ENCODE data around the gene CIART.

Gene CIART

DNA sequence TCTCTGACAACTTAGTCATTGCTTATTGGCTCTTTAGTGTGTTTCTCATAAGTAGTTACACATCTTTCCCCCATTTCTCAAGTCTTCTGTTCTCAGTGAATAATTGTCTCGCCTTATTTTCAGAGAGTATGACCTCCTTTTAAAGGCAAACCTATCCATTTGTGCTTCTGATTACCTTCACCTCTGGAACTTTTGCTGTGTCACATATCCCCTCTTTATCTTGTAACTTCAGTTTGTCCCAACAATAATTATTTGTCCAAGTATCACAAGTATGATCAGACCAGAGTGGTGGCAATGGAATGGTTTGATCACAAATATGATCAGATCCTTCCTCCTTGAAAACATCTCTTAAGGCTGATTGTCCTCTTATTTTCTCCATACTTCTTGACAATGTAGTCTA is 6.0 kb downstream of the CIART start:
- in situ Hi-C loops (cut with HindIII; ENCODE audit: low sequenced_read_pairs): no loop called here
- TF ChIP-seq, protein P1, sequence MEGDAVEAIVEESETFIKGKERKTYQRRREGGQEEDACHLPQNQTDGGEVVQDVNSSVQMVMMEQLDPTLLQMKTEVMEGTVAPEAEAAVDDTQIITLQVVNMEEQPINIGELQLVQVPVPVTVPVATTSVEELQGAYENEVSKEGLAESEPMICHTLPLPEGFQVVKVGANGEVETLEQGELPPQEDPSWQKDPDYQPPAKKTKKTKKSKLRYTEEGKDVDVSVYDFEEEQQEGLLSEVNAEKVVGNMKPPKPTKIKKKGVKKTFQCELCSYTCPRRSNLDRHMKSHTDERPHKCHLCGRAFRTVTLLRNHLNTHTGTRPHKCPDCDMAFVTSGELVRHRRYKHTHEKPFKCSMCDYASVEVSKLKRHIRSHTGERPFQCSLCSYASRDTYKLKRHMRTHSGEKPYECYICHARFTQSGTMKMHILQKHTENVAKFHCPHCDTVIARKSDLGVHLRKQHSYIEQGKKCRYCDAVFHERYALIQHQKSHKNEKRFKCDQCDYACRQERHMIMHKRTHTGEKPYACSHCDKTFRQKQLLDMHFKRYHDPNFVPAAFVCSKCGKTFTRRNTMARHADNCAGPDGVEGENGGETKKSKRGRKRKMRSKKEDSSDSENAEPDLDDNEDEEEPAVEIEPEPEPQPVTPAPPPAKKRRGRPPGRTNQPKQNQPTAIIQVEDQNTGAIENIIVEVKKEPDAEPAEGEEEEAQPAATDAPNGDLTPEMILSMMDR (IDR thresholded peaks at IDR 0.05; ENCODE audit: low read depth, low read length): no peak
- H3K4me3 ChIP-seq (ENCODE audit: low read depth, low read length): no peak overlapping the region
- no peak for DNase-seq (ENCODE audit: low read depth, low spot score)

DNA sequence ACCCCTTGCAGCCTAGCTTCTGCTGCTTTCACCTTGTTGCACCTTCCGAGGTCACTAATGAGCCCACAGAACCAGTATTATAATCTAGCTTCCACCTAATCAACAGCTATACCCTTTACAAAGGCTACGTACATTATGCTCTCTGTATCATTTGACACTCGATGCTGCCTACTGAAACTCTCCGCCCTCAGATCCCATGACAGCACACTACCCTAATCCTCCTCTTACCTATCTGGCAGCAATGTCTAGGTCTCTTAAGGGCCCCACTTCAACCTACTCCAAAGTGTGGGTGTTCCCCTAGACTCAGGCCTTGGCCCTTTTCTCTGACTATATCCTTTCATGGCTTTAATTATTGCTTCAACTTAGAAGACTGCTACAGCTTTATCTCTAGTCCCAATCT is 6.5 kb downstream of the CIART start:
- TF ChIP-seq, protein P1 (IDR thresholded peaks at IDR 0.05; ENCODE audit: low read depth, low read length): no peak
- H3K4me3 ChIP-seq (ENCODE audit: low read depth, low read length): no peak overlapping the region
- in situ Hi-C loops (cut with HindIII; ENCODE audit: low sequenced_read_pairs): no loop called here
- DNase-seq (ENCODE audit: low read depth, low spot score): no peak

DNA sequence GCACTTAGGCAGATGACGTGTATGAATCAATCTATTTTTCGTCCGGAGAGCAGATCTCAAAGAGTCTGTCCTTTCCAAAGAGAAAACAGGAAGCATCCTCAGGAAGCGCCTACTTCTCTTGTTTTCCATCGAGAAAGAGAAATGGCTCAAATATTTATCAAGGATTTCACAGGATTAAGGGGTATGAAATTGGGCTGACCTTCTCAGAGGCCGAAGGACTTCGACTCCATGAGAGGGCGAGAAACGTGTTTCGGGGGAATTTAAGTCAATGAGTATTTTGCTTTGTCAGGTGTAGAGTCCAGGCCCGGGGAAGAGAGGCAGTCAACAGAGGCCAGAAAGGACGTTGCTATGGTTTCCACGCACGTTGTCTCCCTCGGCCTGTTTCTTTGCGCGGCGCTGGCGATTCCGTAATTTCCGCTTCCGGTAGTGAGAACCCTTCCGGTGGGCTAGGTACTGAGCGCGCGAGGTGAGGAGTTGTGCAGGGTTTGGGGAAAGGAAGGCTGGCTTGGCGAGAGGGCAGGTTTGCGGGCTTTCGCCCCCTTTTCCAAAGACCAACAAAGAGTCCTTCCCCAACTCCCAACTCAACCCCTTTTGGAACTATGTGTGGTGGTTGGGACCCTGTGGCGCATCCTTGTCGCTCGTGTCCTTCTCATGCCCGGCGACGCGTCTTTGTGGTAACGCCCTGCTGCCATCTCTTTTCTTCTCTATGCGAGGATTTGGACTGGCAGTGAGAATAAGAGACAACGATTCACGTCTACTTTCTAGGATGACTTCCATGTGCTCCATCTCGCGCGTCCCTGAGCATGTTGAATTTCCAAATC is 11.3 kb downstream of the CIART start, which contains the start of gene MRPS21:
TSS of gene MRPS21 (plus strand) at position 429 of the 821 bp plus-strand sequence. CDS start 506 bp downstream, outside the sequence.
- DNase-seq (ENCODE audit: low read depth, low spot score): peak; percentile 89
- TF ChIP-seq, protein P1 (IDR thresholded peaks at IDR 0.05; ENCODE audit: low read depth, low read length): no peak
- in situ Hi-C loops (cut with HindIII; ENCODE audit: low sequenced_read_pairs): no loop called here
- peak within 1 kb of the TSS; percentile 97 for H3K4me3 ChIP-seq (ENCODE audit: low read depth, low read length)

DNA sequence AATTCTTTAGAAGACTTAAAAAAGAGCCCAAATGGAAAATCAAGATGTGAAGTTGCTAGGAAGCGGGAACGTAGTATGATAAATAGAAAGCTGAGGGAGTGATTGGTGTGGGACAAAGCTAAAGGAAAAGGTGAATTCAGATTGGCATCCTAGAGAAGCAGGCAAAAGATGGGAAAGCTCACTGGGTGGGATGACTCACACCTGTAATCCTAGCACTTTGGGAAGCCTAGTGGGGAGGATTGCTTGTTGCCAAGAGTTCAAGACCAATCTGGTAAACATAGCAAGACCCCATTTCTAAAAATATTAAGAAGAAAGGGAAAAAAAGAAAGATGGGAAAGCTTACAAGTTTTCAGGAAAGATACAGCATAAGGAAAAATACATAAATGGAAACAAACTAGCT is 13.1 kb downstream of the CIART start:
- in situ Hi-C loops (cut with HindIII; ENCODE audit: low sequenced_read_pairs): no loop called here
- TF ChIP-seq, protein P1 (IDR thresholded peaks at IDR 0.05; ENCODE audit: low read depth, low read length): no peak
- DNase-seq (ENCODE audit: low read depth, low spot score): no peak
- no peak overlapping the region for H3K4me3 ChIP-seq (ENCODE audit: low read depth, low read length)

DNA sequence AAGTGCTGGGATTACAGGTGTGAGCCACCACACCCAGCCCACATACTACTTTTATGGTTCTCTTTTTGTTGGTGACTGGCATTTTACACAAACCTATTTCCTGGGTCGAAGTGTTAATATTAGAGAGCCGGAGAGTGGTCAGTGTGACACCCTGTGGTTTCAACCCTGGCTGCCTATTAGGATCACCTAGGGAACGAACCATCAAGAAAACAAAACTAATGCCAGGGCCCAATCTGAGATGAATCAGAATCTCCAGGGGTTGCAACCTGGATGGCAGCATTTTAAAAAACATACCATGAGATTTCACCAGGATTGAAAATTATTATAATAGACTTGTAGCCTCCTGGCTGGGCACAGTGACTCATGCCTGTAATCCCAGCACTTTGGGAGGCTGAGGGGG is 17.4 kb downstream of the CIART start:
- DNase-seq (ENCODE audit: low read depth, low spot score): no peak
- no peak overlapping the region for H3K4me3 ChIP-seq (ENCODE audit: low read depth, low read length)
- in situ Hi-C loops (cut with HindIII; ENCODE audit: low sequenced_read_pairs): no loop called here
- TF ChIP-seq, protein P1 (IDR thresholded peaks at IDR 0.05; ENCODE audit: low read depth, low read length): no peak

DNA sequence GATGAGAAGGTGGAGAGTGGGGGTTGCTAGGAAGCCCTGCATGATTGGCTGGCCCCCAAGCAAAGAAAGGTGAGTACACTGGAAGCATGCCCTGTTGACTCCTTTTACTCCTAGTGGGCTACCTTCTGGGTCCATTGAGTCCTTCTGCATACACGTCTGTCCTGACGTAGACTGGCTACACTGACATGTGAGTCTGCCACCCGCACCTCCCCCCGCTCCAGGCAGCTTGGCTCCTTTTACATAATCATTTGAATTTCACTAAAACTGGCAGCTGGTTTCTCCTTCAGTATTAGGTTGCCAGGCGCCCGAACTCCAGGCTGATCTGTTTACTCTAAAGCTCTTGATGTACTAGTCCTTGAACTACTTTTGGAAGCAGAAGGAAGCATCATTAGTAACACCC is 20.0 kb downstream of the CIART start:
- TF ChIP-seq, protein P1 (IDR thresholded peaks at IDR 0.05; ENCODE audit: low read depth, low read length): no peak
- no peak overlapping the region for H3K4me3 ChIP-seq (ENCODE audit: low read depth, low read length)
- in situ Hi-C loops (cut with HindIII; ENCODE audit: low sequenced_read_pairs): no loop called here
- DNase-seq (ENCODE audit: low read depth, low spot score): no peak

Measured in astrocyte of the spinal cord (primary cell).